ENCODE measurements around the gene TCF7L1. TPM values are rescaled to one million over a fixed set of nuclear protein-coding genes. Genes with fewer than 3 reads are reported as not detected.

The TCF7L1 gene
- total and polyA plus RNA-seq, 2 donors (not counting 3 experiments of a cell fraction or from before 2014, with no cell fraction given), result 9.6 to 17.4 TPM

DNA sequence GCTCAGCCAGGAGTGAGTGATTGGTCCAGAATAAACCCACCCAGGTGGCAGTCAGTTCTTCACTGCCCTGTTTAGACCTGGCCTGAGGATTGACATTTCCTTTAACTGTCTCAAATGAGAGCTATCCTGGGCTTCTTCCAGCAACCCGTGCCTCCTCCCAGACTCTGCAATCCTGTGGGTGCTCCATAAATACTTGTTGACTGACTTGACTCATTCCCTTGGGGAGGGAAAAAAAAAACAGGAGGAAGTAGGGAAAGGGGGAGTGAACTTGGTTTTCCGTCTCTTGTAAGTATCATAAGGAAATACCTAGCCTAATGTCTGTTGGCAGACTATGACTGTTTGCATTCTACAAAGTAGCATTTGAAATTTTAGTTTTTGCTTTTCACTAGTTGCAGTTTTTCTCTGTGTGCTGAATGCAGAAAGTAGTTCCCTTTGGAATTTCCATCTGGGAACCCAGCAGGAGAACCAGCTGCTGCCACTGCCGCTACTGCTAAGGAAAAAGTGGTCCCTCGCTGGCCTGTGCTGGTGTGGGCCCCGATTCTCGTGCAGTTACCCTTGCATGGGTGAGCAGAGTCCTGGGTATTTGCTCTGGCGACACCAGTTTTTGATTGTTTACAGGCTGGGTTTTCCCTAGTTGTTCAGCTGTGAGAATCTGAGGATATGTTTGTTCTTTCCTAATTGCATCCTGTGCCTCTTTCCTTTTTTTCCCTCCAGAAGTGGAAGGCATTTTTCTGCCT lies 115.7 kb downstream of the TCF7L1 start:
- H3K4me1 ChIP-seq (ENCODE audit: control insufficient read depth, extremely low read depth, insufficient read depth, low read length), result peaks cover 30% of the 10 kb centered on the region
- H3K4me3 ChIP-seq (replicated peaks in 1 of 3; ENCODE audit: insufficient read depth in 1 of 3, low read depth in 1 of 3, low read length in 3 of 3), result no peak overlapping the region
- ChIA-PET POLR2A (no interaction called here), CTCF (interaction anchor here (0.8 to 2.4 kb wide), 6 partner anchors 18 to 183 kb away, joined by 3 to 14 read pairs (median 4); partner anchors contain the start of gene TCF7L1)
- TF ChIP-seq, protein P1, sequence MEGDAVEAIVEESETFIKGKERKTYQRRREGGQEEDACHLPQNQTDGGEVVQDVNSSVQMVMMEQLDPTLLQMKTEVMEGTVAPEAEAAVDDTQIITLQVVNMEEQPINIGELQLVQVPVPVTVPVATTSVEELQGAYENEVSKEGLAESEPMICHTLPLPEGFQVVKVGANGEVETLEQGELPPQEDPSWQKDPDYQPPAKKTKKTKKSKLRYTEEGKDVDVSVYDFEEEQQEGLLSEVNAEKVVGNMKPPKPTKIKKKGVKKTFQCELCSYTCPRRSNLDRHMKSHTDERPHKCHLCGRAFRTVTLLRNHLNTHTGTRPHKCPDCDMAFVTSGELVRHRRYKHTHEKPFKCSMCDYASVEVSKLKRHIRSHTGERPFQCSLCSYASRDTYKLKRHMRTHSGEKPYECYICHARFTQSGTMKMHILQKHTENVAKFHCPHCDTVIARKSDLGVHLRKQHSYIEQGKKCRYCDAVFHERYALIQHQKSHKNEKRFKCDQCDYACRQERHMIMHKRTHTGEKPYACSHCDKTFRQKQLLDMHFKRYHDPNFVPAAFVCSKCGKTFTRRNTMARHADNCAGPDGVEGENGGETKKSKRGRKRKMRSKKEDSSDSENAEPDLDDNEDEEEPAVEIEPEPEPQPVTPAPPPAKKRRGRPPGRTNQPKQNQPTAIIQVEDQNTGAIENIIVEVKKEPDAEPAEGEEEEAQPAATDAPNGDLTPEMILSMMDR (IDR thresholded peaks at IDR 0.05; ENCODE audit: extremely low read depth in 1 of 2, insufficient read depth in 1 of 2, low read depth in 1 of 2, low read length in 2 of 2), result no peak
- TF ChIP-seq FOS (IDR thresholded peaks at IDR 0.05; ENCODE audit: borderline replicate concordance, insufficient read depth, low read length) (peak; percentile 61), POLR2AphosphoS5 (IDR thresholded peaks at IDR 0.05; ENCODE audit: insufficient read depth, low read depth, low read length) (peak; percentile 27)
- dilution Hi-C loops (cut with MboI; ENCODE audit: extremely low pct_ligation_motif_present, low sequenced_read_pairs), result no loop called here
- peak overlapping the region; percentile 14 for H3K4me2 ChIP-seq (ENCODE audit: insufficient read depth, low read length)
- peak overlapping the region; percentile 6 for H3K27ac ChIP-seq (ENCODE audit: insufficient read depth, low read depth, low read length)
- DNase-seq (ENCODE audit: low read depth, low spot score) (peak; percentile 72), FAIRE-seq (peak; percentile 87)
- H3K9me1 ChIP-seq (replicated peaks; ENCODE audit: control insufficient read depth, extremely low read depth, insufficient read depth, low read length), result no peaks in the 10 kb centered on the region
- H2AFZ ChIP-seq (ENCODE audit: low read depth, low read length), result peak overlapping the region; percentile 2
- H3K9ac ChIP-seq (replicated peaks; ENCODE audit: extremely low read depth, insufficient read depth, low read length), result peak overlapping the region; percentile 8
- H4K20me1 ChIP-seq (replicated peaks; ENCODE audit: control insufficient read depth, extremely low read depth, insufficient read depth, low read length), result no peaks in the 10 kb centered on the region
- BruUV-seq (replicated peaks), result no TSS peak
- intact Hi-C loops (cut with micrococcal nuclease), result loop anchor here (1.0 kb wide), 1 partner anchor 8 kb away; no protein-coding TSS in a partner anchor
- H3K79me2 ChIP-seq (ENCODE audit: control insufficient read depth, insufficient read depth, low read length), result no peaks in the 10 kb centered on the region
- no peaks in the 10 kb centered on the region for H3K9me3 ChIP-seq (replicated peaks; ENCODE audit: control insufficient read depth, insufficient read depth, low read length)
- H3K27me3 ChIP-seq (ENCODE audit: control insufficient read depth in 2 of 2, insufficient read depth in 2 of 2, low read length in 2 of 2), result no peaks in the 10 kb centered on the region
- no peaks in the 10 kb centered on the region for H3K36me3 ChIP-seq (ENCODE audit: control insufficient read depth in 2 of 2, extremely low read depth in 1 of 2, insufficient read depth in 2 of 2, low read length in 2 of 2)

DNA sequence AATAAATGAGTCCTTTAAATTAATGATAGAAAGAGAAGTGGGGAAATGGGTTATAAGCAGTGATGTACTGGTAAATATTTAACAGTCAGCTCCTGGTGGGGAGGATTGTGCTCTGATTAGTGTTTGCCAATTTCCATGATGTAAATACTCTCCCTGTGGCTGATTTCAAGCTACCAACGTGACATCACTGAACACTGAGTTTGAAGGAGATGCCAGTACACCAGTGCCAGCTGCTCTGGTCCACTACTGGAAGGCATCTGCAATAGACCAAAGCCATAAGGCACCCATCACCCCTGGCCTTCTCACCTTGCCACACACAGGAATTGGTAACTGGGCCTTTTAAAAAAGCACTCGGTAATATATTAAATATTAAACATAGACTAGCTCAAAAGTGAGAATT lies 116.9 kb downstream of the TCF7L1 start:
- POLR2A ChIA-PET, result no interaction called here
- FAIRE-seq (no peak), DNase-seq (ENCODE audit: low read depth, low spot score) (no peak)
- no peaks in the 10 kb centered on the region for H3K9me3 ChIP-seq (replicated peaks; ENCODE audit: control insufficient read depth, insufficient read depth, low read length)
- no peaks in the 10 kb centered on the region for H3K79me2 ChIP-seq (ENCODE audit: control insufficient read depth, insufficient read depth, low read length)
- dilution Hi-C loops (cut with MboI; ENCODE audit: extremely low pct_ligation_motif_present, low sequenced_read_pairs) (no loop called here), intact Hi-C loops (cut with micrococcal nuclease) (no loop called here)
- no peak for TF ChIP-seq GATA2 (IDR thresholded peaks at IDR 0.05; ENCODE audit: insufficient read depth, insufficient read length, low read depth, low read length)
- TF ChIP-seq JUN (IDR thresholded peaks at IDR 0.05; ENCODE audit: borderline replicate concordance, insufficient read depth, insufficient read length, low read depth), result no peak
- no peak for TF ChIP-seq MYC (IDR thresholded peaks at IDR 0.05; ENCODE audit: low read depth, low read length)
- TF ChIP-seq POLR2AphosphoS5 (IDR thresholded peaks at IDR 0.05; ENCODE audit: insufficient read depth, low read depth, low read length), result no peak
- TF ChIP-seq, protein P1 (IDR thresholded peaks at IDR 0.05; ENCODE audit: extremely low read depth in 1 of 2, insufficient read depth in 1 of 2, low read depth in 1 of 2, low read length in 2 of 2), result no peak
- TF ChIP-seq, protein P2, sequence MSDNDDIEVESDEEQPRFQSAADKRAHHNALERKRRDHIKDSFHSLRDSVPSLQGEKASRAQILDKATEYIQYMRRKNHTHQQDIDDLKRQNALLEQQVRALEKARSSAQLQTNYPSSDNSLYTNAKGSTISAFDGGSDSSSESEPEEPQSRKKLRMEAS (IDR thresholded peaks at IDR 0.05; ENCODE audit: insufficient read depth, insufficient read length), result no peak
- TF ChIP-seq EZH2 (IDR thresholded peaks at IDR 0.05; ENCODE audit: borderline replicate concordance, low read depth, low read length, severe bottlenecking), result no peak
- no peak for TF ChIP-seq FOS (IDR thresholded peaks at IDR 0.05; ENCODE audit: borderline replicate concordance, insufficient read depth, low read length)
- no peak for TF ChIP-seq POLR2A (IDR thresholded peaks at IDR 0.05; ENCODE audit: low read depth, low read length)
- H4K20me1 ChIP-seq (replicated peaks; ENCODE audit: control insufficient read depth, extremely low read depth, insufficient read depth, low read length), result no peaks in the 10 kb centered on the region
- H3K9ac ChIP-seq (replicated peaks; ENCODE audit: extremely low read depth, insufficient read depth, low read length), result no peak overlapping the region
- no peak overlapping the region for H3K4me2 ChIP-seq (ENCODE audit: insufficient read depth, low read length)
- no TSS peak for BruUV-seq (replicated peaks)
- H2AFZ ChIP-seq (ENCODE audit: low read depth, low read length), result no peak overlapping the region
- H3K27ac ChIP-seq (ENCODE audit: insufficient read depth, low read depth, low read length), result no peak overlapping the region
- no peaks in the 10 kb centered on the region for H3K9me1 ChIP-seq (replicated peaks; ENCODE audit: control insufficient read depth, extremely low read depth, insufficient read depth, low read length)
- H3K27me3 ChIP-seq (ENCODE audit: control insufficient read depth in 2 of 2, insufficient read depth in 2 of 2, low read length in 2 of 2), result no peaks in the 10 kb centered on the region
- H3K4me3 ChIP-seq (replicated peaks in 1 of 3; ENCODE audit: insufficient read depth in 1 of 3, low read depth in 1 of 3, low read length in 3 of 3), result no peak overlapping the region
- CTCF ChIA-PET, result interaction anchor here (1.4 to 3.9 kb wide), 5 partner anchors 16 to 129 kb away, joined by 3 to 14 read pairs (median 8); partner anchors contain the start of gene TCF7L1
- H3K4me1 ChIP-seq (ENCODE audit: control insufficient read depth, extremely low read depth, insufficient read depth, low read length), result peaks cover 30% of the 10 kb centered on the region
- no peaks in the 10 kb centered on the region for H3K36me3 ChIP-seq (ENCODE audit: control insufficient read depth in 2 of 2, extremely low read depth in 1 of 2, insufficient read depth in 2 of 2, low read length in 2 of 2)

Measured in endothelial cell of umbilical vein (primary cell).